ENCODE measurements around the gene KRTAP12-4.

DNA sequence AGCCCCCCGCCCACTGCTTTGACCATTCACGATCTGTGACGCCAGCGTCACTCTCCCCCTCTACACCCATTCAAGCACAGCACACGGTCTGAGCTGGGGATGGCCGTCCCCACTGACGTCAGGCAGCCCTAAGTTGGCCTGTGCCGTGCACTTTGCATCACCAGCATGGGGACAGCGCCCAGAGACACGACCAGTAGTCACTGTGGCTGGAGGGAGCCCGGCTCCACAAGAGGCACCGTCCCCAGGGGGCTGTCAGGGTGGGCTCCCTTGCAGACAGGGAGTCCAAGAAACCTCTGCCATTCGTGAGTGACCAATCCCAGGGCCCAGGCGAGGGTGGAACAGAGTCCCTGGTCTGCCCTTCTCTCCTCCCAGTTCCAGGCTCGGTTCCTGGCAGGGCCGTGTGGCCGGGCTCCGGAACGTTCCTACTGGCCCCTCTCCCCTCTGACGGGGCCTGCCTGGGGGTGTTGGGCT lies 40.3 kb downstream of the KRTAP12-4 start:
- TF ChIP-seq, protein P1, sequence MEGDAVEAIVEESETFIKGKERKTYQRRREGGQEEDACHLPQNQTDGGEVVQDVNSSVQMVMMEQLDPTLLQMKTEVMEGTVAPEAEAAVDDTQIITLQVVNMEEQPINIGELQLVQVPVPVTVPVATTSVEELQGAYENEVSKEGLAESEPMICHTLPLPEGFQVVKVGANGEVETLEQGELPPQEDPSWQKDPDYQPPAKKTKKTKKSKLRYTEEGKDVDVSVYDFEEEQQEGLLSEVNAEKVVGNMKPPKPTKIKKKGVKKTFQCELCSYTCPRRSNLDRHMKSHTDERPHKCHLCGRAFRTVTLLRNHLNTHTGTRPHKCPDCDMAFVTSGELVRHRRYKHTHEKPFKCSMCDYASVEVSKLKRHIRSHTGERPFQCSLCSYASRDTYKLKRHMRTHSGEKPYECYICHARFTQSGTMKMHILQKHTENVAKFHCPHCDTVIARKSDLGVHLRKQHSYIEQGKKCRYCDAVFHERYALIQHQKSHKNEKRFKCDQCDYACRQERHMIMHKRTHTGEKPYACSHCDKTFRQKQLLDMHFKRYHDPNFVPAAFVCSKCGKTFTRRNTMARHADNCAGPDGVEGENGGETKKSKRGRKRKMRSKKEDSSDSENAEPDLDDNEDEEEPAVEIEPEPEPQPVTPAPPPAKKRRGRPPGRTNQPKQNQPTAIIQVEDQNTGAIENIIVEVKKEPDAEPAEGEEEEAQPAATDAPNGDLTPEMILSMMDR (IDR thresholded peaks at IDR 0.05), result no peak
- TF ChIP-seq POLR2AphosphoS5 (IDR thresholded peaks at IDR 0.05) (no peak), POLR2A (IDR thresholded peaks at IDR 0.05; ENCODE audit: low read depth) (no peak)
